Thymus (tissue), 11 donors: ENCODE results near the gene SH3BP2. TPM values are rescaled to one million over a fixed set of nuclear protein-coding genes. Genes with fewer than 3 reads are reported as not detected.
A peak's percentile ranks its signal among the peaks of the same experiment; 100 is the strongest.

Experiments used
- DNase-seq, 9 donors: peaks; one replicate each; pipeline ENCODE4 v3.0.0-alpha.2; 2013; ENCODE audit warnings: low spot score in 9 of 9, low read depth in 6 of 9, missing footprints in 1 of 9
- H3K27ac ChIP-seq, 2 donors: one replicate each; pipeline ENCODE4 v1.5.1; 2013; ENCODE audit warnings: control low read depth in 1 of 2, low read depth in 1 of 2, low read length in 1 of 2, mild to moderate bottlenecking in 1 of 2, moderate library complexity in 1 of 2
- H3K27me3 ChIP-seq, 2 donors: one replicate each; pipeline ENCODE4 v1.5.1; 2013; ENCODE audit warnings: low read length in 1 of 2; ENCODE audit not compliant: control insufficient read depth in 2 of 2, insufficient read depth in 1 of 2
- H3K36me3 ChIP-seq, 2 donors: one replicate each; pipeline ENCODE4 v1.5.1; 2013; ENCODE audit warnings: low read length in 1 of 2, mild to moderate bottlenecking in 1 of 2, moderate library complexity in 1 of 2; ENCODE audit not compliant: control insufficient read depth in 2 of 2, insufficient read depth in 2 of 2
- H3K4me1 ChIP-seq, 2 donors: one replicate each; pipeline ENCODE4 v1.5.1; 2013; ENCODE audit warnings: low read length in 2 of 2; ENCODE audit not compliant: control insufficient read depth in 2 of 2, insufficient read depth in 2 of 2
- H3K4me3 ChIP-seq, 2 donors: one replicate each; pipeline ENCODE4 v1.5.1; 2013; ENCODE audit warnings: low read length in 2 of 2, control low read depth in 1 of 2, mild to moderate bottlenecking in 1 of 2
- H3K9me3 ChIP-seq, 2 donors: one replicate each; pipeline ENCODE4 v1.5.1; 2013; ENCODE audit warnings: low read length in 1 of 2, mild to moderate bottlenecking in 1 of 2; ENCODE audit not compliant: control insufficient read depth in 2 of 2, insufficient read depth in 1 of 2
- WGBS: extraction: QIAGEN DNeasy Blood & Tissue Kit; methylation state at CpG from one replicate; pipeline ENCODE4 v1.1.7; 2013; 5-methylcytosine and 5-hydroxymethylcytosine counted together
- polyA plus RNA-seq: library from polyadenylated mRNA; stranded (reverse); fragments of 200-250 nt; gene quantifications from one replicate; pipeline ENCODE4 v1.2.3, GENCODE V29; 2013
- total RNA-seq: library from RNA; stranded (reverse); fragments of 120-200 nt; gene quantifications from one replicate; pipeline ENCODE4 v1.2.4, GENCODE V29; 2013
- donor health status: healthy.

Gene SH3BP2
- total and polyA plus RNA-seq, 2 donors: 10.6 to 43.9 TPM

DNA sequence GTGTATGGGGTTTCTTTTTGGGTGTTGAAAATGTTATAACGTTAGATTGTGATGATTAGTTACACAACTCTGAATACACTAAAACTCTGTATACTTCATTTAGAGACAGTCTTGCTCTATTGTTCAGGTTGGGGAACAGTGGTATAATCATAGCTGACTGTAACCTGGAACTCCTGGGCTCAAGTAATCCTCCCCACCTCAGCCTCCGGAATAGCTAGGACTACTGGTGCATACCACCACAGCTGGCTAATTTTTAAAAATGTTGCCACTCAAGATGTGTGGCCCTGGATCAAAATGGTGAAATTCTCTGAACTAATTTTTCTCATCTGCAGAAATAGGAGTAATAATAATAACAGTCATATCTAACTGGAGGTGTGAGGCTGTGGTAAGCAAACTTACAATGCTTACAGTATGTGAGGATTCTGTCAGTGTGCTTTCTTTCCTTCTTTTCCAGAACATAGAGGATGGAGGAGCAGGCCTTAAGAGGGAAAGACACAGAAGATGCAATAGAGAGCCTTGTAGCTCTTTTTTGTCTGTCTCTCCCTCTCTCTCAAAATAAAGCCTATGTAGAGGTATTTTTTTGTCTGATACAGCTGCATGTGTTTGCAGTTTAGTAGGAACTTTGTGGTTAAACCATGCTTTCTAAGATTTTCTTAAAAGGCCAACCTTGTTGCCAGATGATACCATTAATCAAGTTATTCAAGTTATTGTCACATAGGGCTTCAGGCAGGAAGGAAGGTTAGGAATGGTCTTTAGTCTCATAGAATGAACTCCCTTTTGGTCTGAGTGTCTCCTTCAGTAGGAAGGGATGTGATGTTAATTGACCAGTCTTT, 58.3 kb downstream of the SH3BP2 start:
- Histone ChIP-seq H3K4me3 (no peak overlapping the region), H3K4me1 (peaks cover 10 to 15% of the 10 kb centered on the region in 2 donors), H3K9me3 (no peaks in the 10 kb centered on the region), H3K27me3 (no peaks in the 10 kb centered on the region), H3K36me3 (peaks cover 7 to 14% of the 10 kb centered on the region in 2 donors), H3K27ac (no peak overlapping the region)
- peak in 1 of 9 donors; percentile 32 for DNase-seq
- 88% methylated on average over 2 of the region's 2 CpGs for WGBS

DNA sequence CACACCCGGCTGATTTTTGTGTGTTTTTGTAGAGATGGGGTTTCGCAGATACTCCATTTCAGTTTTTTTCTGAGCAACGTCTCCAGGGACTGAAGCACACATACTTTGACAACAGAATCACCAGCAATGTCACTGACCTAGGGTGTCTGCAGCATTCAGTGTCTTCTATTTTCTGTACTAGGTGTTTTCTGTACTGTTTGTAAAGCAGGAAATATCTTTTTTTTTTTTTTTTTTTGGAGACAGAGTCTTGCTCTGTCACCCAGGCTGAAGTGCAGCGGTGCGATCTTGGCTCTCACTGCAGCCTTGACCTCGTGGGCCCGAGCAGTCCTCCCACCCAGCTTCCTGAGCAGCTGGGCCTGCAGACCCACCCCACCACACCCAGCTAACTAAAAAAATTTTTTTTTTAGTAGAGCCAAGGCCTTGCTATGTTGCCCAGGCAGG, 59.6 kb downstream of the SH3BP2 start:
- no peak overlapping the region for H3K4me3 ChIP-seq
- DNase-seq: peak in 1 of 9 donors; percentile 45
- WGBS: 20% methylated on average over 7 of the region's 7 CpGs
- H3K27ac ChIP-seq: peak overlapping the region; percentile 4 to 30
- peaks cover 10 to 15% of the 10 kb centered on the region in 2 donors for H3K4me1 ChIP-seq
- peaks cover 7 to 15% of the 10 kb centered on the region in 2 donors for H3K36me3 ChIP-seq
- H3K27me3 ChIP-seq: no peaks in the 10 kb centered on the region
- H3K9me3 ChIP-seq: no peaks in the 10 kb centered on the region

DNA sequence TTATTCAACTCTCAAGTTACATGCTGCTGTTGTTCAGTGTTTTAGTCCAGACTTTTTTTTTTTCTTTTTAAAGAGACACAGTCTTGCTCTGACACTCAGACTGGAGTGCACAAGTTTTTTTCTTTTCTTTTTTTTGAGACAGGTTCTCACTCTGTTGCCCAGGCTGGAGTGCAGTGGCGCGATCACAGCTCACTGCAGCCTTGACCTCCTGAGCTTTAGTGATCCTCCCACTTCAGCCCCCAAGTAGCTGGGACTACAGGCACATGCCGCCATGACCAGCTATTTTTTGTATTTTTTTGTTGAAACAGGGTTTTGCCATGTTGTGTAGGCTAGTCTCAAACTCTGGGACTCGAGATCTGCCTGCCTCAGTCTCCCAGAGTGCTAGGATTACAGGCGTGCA, 62.7 kb downstream of the SH3BP2 start:
- Histone ChIP-seq H3K27ac (no peak overlapping the region), H3K9me3 (no peaks in the 10 kb centered on the region)
- 97% methylated on average over 5 of the region's 5 CpGs for WGBS

DNA sequence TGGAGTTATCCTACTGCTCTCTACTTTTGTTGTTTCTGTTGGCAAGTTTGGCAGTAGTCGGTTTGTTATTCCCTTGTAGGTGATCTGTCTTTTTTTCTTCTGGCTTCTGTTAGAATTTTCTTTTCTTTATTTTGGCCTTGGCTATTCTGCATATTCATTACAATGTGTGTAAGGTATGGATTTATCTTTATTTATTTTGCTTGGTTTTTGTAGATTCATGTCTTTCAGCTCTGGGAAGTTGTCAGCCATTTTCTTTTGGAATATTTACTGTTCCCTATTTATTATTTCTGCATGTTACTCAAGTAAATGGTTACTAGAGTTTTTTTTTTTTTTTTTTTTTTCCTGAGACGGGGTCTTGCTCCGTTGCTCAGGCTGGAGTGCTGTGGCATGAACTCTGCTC, 63.4 kb downstream of the SH3BP2 start:
- DNase-seq: no peak
- H3K36me3 ChIP-seq: peaks cover 5 to 22% of the 10 kb centered on the region in 2 donors
- no peak overlapping the region for H3K4me3 ChIP-seq
- no peaks in the 10 kb centered on the region for H3K9me3 ChIP-seq
- H3K27ac ChIP-seq: no peak overlapping the region
- no peaks in the 10 kb centered on the region for H3K27me3 ChIP-seq
- 97% methylated on average over 3 of the region's 3 CpGs for WGBS
- peaks cover 8 to 12% of the 10 kb centered on the region in 2 donors for H3K4me1 ChIP-seq

More for the DNA sequence above, 62.7 kb downstream of the SH3BP2 start:
- H3K4me3 ChIP-seq: no peak overlapping the region
- no peak for DNase-seq
- H3K4me1 ChIP-seq: peaks cover 7 to 15% of the 10 kb centered on the region in 2 donors
- peaks cover 5 to 22% of the 10 kb centered on the region in 2 donors for H3K36me3 ChIP-seq
- H3K27me3 ChIP-seq: no peaks in the 10 kb centered on the region

GRCh38 chr4:2857349-2857927, 64.6 kb downstream of the SH3BP2 start:
- Histone ChIP-seq H3K36me3 (peaks cover 5 to 22% of the 10 kb centered on the region in 2 donors), H3K27me3 (no peaks in the 10 kb centered on the region), H3K9me3 (no peaks in the 10 kb centered on the region), H3K4me3 (no peak overlapping the region), H3K4me1 (peaks cover 7 to 9% of the 10 kb centered on the region in 2 donors), H3K27ac (no peak overlapping the region)
- no peak for DNase-seq
- WGBS: 98% methylated on average over 5 of the region's 5 CpGs

DNA sequence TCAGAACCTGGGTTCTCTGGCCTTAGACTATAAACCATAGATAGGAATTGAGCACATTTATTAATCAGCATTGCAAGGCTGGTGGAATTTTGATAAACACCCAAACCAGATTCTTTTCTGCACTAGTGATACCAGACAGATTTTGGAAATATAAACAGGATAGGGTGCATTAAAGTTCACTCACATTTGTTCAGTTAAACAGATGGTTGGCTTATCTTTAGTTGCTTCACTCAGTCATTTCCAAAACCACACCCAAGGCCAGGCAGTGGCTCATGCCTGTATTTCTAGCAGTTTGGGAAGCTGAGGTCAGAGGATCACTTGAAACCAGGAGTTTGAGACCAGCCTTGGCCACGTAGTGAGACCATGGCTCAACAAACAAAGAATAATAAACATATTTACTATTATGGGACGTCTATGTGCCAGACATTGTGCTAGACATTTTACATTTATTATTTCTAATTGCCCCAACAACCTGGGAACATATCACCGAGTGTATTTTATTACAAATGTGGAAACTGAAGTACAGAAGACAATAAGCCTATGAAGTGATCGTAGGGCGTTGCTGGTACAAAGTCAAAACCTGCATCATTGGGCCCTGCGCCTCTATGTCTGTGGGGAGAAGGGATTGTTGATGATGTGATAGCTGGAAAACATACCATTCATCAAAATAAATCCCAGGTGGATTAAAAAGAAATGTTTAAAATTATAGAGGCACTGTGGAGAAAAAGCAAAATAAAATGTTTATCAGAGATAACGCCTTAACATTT, 65.7 kb downstream of the SH3BP2 start:
- WGBS: 95% methylated on average over 7 of the region's 7 CpGs
- Histone ChIP-seq H3K4me1 (peaks cover 0 to 4% of the 10 kb centered on the region in 2 donors), H3K9me3 (no peaks in the 10 kb centered on the region), H3K27me3 (no peaks in the 10 kb centered on the region), H3K27ac (no peak overlapping the region), H3K36me3 (peaks cover 3 to 21% of the 10 kb centered on the region in 2 donors), H3K4me3 (no peak overlapping the region)
- DNase-seq: no peak

DNA sequence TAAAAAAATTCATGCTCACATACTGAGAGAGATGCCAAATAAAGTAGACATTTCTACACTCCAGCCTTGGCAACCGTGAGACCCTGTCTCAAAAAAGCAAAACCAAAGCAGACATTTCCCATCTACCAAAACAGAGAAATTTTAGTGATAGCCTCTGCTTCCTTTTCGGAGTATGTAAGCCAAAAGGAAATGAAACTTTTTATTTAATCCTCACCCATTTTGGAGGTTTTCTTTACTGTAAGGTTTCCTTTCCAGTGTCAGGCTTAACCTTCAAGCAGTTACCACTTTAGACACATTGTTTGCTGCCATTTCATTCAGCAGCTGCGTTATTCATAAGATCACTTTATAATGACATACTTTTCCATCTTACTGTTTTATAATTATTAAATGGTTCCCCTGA, 66.6 kb downstream of the SH3BP2 start:
- Histone ChIP-seq H3K4me3 (no peak overlapping the region), H3K27ac (no peak overlapping the region), H3K9me3 (no peaks in the 10 kb centered on the region), H3K36me3 (peaks cover 0 to 13% of the 10 kb centered on the region in 2 donors), H3K27me3 (no peaks in the 10 kb centered on the region), H3K4me1 (peaks cover 1 to 4% of the 10 kb centered on the region in 2 donors)
- 63% methylated on average over 3 of the region's 3 CpGs for WGBS
- DNase-seq: no peak

- no peaks in the 10 kb centered on the region for H3K9me3 ChIP-seq
- WGBS: 88% methylated on average over 6 of the region's 6 CpGs
- no peak overlapping the region for H3K4me3 ChIP-seq
- peaks cover 3 to 4% of the 10 kb centered on the region in 2 donors for H3K4me1 ChIP-seq
- H3K36me3 ChIP-seq: peaks cover 0 to 9% of the 10 kb centered on the region in 2 donors
- H3K27ac ChIP-seq: no peak overlapping the region
- no peak for DNase-seq
- no peaks in the 10 kb centered on the region for H3K27me3 ChIP-seq
Observed at GRCh38 chr4:2860391-2861348, 67.8 kb downstream of the SH3BP2 start.
